ENCODE measurements around the gene NOS1.
"Not testable (repeated sequence)": the region's sequence is repeated elsewhere in the genome, so short reads cannot be mapped to it uniquely, and the experiment has no call there.

Gene NOS1

DNA sequence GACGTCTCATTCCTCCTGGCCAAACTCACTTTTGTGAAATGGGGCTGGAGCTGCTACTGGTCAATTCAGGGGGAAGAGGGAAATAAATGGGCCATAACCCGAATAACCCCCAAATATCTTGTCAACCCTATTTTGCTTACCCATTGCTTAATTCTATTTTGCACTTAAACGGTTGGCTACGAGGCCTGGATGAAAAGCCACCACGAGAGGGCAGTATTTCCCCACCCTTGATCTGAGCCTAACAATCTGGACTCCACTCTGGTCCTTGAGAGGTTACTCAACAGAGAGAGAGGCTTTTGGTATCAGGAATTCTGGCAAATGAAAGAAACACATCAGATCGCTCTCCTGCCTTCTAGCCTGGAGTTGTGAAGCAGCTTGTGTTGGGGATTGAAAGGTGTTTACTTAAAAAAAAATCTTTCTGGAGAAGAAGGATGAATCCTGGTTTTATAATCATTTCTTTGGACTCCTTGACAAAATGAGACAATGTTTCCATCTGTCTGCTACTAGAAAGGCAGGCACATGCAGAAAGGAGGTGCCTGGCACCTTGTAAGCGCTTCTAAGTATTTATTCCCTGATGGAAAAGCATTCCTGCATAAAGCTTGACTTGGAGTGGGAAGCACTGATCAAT lies 148.7 kb downstream of the NOS1 start:
- TF ChIP-seq POLR2A (IDR thresholded peaks at IDR 0.05; ENCODE audit: low read depth, low read length) (no peak), PAX5 (IDR thresholded peaks at IDR 0.05; ENCODE audit: insufficient read depth, low read length, severe bottlenecking) (no peak), TAF1 (IDR thresholded peaks at IDR 0.05; ENCODE audit: low read depth, low read length) (no peak), SPI1 (IDR thresholded peaks at IDR 0.05; ENCODE audit: low read depth, low read length) (no peak), POLR2AphosphoS5 (IDR thresholded peaks at IDR 0.05; ENCODE audit: low read depth, low read length) (no peak), POU2F2 (IDR thresholded peaks at IDR 0.05; ENCODE audit: low read depth, low read length) (no peak)

DNA sequence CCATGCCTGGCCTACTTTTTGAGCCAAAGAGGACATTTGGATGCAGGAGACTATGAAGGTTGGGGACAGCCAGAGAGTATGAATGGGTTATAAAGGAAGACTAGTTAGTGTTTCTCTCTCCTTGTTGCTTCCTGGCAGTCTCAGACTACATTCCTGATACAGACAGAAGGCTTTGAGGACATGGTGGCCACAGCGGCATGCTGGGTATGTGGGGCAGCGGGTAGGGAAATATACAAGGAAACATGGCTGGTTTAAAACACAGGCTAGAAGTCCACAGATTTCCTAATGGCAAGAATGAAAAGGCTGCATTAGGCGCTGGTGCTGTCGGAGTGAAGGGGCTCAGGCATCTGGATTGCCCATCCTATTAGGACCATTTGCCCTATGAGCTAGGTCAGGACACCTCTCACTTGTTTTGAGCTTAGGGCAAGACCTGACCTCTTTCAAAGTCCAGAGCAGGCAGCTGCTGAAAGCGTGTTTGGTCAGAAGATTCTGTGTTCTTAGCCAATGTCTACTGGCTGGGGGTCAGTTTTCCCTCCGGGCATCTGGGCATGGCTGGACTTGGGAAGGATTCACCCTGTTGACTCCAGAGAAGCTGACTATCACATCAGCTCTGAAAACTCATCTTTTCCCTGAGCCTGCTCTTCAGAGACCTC lies 151.0 kb downstream of the NOS1 start:
- DNase-seq (ENCODE audit: insufficient read length, low spot score) (no peak), FAIRE-seq (no peak)
- TF ChIP-seq PAX5 (IDR thresholded peaks at IDR 0.05; ENCODE audit: insufficient read depth, low read length, severe bottlenecking) (no peak), TAF1 (IDR thresholded peaks at IDR 0.05; ENCODE audit: low read depth, low read length) (no peak), POLR2AphosphoS5 (IDR thresholded peaks at IDR 0.05; ENCODE audit: low read depth, low read length) (no peak), POLR2A (IDR thresholded peaks at IDR 0.05; ENCODE audit: low read depth, low read length) (no peak), POU2F2 (IDR thresholded peaks at IDR 0.05; ENCODE audit: low read depth, low read length) (no peak), SPI1 (IDR thresholded peaks at IDR 0.05; ENCODE audit: low read depth, low read length) (no peak)

More for the DNA sequence above, 148.7 kb downstream of the NOS1 start:
- FAIRE-seq (peak; percentile 92), DNase-seq (ENCODE audit: insufficient read length, low spot score) (peak; percentile 66)

DNA sequence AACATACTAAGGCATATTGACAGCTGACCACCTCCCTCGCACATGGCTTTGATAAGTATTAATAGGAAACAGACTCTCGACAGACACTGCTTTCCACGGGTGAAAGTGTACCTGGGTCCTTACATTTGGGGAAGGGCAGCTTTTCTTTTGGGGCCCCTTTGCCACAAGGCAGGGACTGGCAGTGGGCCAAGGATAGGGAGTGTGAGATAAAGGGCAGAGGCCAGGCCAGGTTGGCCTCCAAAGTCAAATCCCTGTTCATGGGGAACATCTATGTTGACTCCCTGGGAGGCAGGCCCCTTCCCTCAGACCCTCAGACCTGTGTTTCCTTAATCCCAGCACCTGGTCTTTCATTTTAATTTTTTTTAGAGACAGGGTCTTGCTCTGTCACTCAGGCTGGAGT lies 151.8 kb downstream of the NOS1 start:
- DNase-seq (ENCODE audit: insufficient read length, low spot score) (no peak), FAIRE-seq (no peak)
- TF ChIP-seq POU2F2 (IDR thresholded peaks at IDR 0.05; ENCODE audit: low read depth, low read length) (no peak), POLR2A (IDR thresholded peaks at IDR 0.05; ENCODE audit: low read depth, low read length) (no peak), TAF1 (IDR thresholded peaks at IDR 0.05; ENCODE audit: low read depth, low read length) (no peak), SPI1 (IDR thresholded peaks at IDR 0.05; ENCODE audit: low read depth, low read length) (no peak), PAX5 (IDR thresholded peaks at IDR 0.05; ENCODE audit: insufficient read depth, low read length, severe bottlenecking) (no peak), POLR2AphosphoS5 (IDR thresholded peaks at IDR 0.05; ENCODE audit: low read depth, low read length) (no peak)

DNA sequence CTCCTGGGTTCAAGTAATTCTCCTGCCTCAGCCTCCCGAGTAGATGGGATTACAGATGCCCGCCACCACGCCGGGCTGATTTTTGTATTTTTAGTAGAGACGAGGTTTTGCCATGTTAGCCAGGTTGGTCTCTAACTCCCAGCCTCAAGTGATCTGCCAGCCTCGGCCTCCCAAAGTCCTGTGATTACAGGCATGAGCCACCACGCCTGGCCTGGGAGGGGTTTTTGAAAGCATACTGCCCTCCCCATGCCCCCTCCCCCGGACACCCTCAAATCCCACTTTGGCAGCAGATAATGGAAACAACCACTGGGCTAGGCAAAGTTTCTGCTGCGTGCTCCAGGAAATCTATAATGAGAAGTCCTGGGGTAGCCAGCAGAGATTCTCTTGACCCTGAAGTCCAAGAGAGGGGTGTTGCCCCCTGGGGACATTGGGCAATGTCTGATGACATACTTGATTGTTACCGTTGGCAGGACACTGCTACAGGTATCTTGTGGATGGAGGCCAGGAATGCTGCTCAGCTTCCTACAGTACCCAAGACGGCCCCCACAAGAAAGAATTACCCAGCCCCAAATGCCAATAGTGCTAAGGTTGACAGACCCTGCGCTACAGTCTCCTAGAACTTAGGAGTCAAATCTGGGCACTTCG lies 152.5 kb downstream of the NOS1 start:
- no peak for FAIRE-seq
- TF ChIP-seq POU2F2 (IDR thresholded peaks at IDR 0.05; ENCODE audit: low read depth, low read length): no peak
- no peak for TF ChIP-seq POLR2AphosphoS5 (IDR thresholded peaks at IDR 0.05; ENCODE audit: low read depth, low read length)
- no peak for TF ChIP-seq PAX5 (IDR thresholded peaks at IDR 0.05; ENCODE audit: insufficient read depth, low read length, severe bottlenecking)
- TF ChIP-seq TAF1 (IDR thresholded peaks at IDR 0.05; ENCODE audit: low read depth, low read length): no peak
- TF ChIP-seq POLR2A (IDR thresholded peaks at IDR 0.05; ENCODE audit: low read depth, low read length): no peak
- no peak for TF ChIP-seq SPI1 (IDR thresholded peaks at IDR 0.05; ENCODE audit: low read depth, low read length)
- no peak for DNase-seq (ENCODE audit: insufficient read length, low spot score)

DNA sequence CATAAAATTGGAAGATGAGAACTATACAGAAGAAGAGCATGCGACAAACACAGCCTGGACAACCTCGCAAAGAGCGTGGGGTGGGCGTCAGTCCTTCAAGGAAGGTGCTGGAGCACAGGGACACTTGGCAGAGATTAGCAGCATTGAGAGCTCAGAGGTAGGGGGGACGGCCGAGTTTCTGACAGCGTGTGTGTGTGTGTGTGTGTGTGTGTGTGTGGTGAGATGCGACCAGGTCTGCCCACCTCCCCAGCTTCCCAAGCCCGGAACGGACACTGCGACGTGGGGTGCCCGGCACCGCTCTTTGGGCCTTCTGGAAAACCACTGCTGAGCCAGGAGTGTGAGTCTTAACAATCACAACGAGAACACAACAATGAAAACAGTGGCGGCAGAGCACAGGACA lies 153.2 kb downstream of the NOS1 start:
- DNase-seq (ENCODE audit: insufficient read length, low spot score) (no peak), FAIRE-seq (no peak)
- TF ChIP-seq TAF1 (IDR thresholded peaks at IDR 0.05; ENCODE audit: low read depth, low read length): no peak
- no peak for TF ChIP-seq POLR2A (IDR thresholded peaks at IDR 0.05; ENCODE audit: low read depth, low read length)
- TF ChIP-seq SPI1 (IDR thresholded peaks at IDR 0.05; ENCODE audit: low read depth, low read length): no peak
- no peak for TF ChIP-seq POU2F2 (IDR thresholded peaks at IDR 0.05; ENCODE audit: low read depth, low read length)
- TF ChIP-seq POLR2AphosphoS5 (IDR thresholded peaks at IDR 0.05; ENCODE audit: low read depth, low read length): no peak
- no peak for TF ChIP-seq PAX5 (IDR thresholded peaks at IDR 0.05; ENCODE audit: insufficient read depth, low read length, severe bottlenecking)

DNA sequence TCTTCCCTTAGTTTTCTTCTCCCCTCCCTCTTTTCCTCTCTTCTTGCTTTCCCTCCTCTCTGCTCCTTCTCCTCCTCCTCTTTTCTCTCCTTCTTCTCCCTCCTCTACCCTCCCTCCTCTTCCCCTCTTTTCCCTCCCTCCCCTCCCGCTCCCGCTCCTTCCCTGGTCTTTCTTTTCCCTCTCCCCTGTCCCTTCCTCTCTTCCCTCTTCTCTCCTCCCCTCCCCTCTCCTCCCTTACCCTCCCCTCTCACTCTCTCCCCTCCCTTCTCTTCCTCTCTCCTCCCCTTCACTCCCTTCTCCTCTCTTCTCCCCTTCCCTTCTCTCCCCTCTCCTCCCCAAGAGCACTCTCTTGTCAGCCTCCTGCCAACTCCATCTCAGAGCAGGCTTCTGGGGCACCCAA lies 153.8 kb downstream of the NOS1 start:
- TF ChIP-seq POLR2A (IDR thresholded peaks at IDR 0.05; ENCODE audit: low read depth, low read length) (no peak), POLR2AphosphoS5 (IDR thresholded peaks at IDR 0.05; ENCODE audit: low read depth, low read length) (no peak), SPI1 (IDR thresholded peaks at IDR 0.05; ENCODE audit: low read depth, low read length) (no peak), TAF1 (IDR thresholded peaks at IDR 0.05; ENCODE audit: low read depth, low read length) (no peak)
- FAIRE-seq (no peak), DNase-seq (ENCODE audit: insufficient read length, low spot score) (no peak)

DNA sequence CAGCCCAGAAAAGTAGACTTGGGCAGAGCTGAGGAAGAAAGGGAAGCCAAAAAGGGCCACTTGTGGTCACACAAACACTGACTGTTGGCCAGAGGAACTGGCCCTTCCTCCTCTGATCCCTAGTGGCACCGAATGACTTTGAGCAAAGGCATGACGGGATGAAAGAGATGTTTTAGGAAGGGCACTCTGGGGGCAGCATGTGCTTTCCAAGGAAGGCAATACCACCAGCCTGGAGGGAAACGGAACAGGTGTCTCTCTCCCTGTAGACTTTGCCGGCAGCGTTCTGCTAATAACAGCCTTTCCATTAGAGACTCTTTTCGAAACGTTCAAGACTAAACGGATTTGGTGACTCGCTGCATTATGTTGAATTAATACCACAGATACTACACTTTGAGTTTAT lies 158.9 kb downstream of the NOS1 start:
- FAIRE-seq (no peak), DNase-seq (ENCODE audit: insufficient read length, low spot score) (no peak)
- TF ChIP-seq SPI1 (IDR thresholded peaks at IDR 0.05; ENCODE audit: low read depth, low read length) (no peak), PAX5 (IDR thresholded peaks at IDR 0.05; ENCODE audit: insufficient read depth, low read length, severe bottlenecking) (no peak), TAF1 (IDR thresholded peaks at IDR 0.05; ENCODE audit: low read depth, low read length) (no peak), POLR2A (IDR thresholded peaks at IDR 0.05; ENCODE audit: low read depth, low read length) (no peak)

DNA sequence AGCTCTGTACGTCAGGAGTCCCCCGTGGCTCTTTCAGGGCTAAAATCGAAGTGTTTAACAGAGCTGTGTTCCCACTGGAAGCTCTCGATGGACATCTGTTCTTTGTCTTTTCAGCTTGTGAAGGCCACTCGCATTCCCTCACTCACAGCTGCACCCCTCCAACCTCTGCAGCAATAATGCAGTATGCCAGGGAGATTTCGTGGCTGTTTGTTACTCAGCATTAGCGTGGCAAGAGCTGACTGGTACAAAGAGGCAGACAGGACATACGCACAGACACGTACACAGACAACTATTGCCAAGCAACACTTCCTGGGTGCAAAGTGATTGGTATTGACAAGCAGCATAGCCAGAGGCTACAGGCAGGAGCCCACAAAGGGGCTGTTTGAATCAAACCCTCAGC lies 159.4 kb downstream of the NOS1 start:
- DNase-seq (ENCODE audit: insufficient read length, low spot score): no peak
- TF ChIP-seq PAX5 (IDR thresholded peaks at IDR 0.05; ENCODE audit: insufficient read depth, low read length, severe bottlenecking) (no peak), POLR2A (IDR thresholded peaks at IDR 0.05; ENCODE audit: low read depth, low read length) (no peak), POLR2AphosphoS5 (IDR thresholded peaks at IDR 0.05; ENCODE audit: low read depth, low read length) (no peak), POU2F2 (IDR thresholded peaks at IDR 0.05; ENCODE audit: low read depth, low read length) (no peak), SPI1 (IDR thresholded peaks at IDR 0.05; ENCODE audit: low read depth, low read length) (no peak), TAF1 (IDR thresholded peaks at IDR 0.05; ENCODE audit: low read depth, low read length) (no peak)
- FAIRE-seq: no peak

DNA sequence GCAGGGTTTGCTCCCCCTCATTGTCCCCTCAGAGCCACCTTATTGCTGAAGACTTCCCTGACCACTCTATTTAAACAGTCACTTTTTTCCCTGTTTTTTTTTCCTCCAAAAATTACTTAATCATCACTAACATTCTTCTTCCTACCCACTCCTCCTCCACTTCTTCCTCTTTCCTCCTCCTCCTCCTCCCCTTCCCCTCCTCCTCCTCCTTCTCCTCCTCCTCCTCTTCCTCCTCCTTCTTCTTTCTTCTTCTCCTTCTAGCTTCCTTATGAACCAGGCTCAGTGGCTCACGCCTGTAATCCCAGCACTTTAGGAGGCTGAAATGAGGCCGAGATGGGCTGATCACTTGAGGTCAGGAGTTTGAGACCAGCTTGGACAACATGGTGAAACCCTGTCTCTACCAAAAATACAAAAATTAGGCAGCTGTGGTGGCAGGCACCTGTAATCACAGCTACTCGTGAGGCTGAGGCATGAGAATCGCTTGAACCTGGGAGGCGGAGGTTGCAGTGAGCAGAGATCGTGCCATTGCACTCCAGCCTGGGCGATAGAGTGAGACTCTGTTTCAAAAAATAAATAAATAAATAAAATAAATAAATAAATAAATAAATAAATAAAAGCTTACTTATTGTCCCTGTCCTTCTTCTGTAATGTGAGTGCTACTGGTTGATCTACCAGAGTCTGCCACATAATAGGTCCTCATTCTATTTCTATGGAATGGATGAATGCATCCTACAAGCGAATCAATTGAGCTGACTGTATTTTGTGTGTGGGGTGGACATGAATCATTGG lies 161.3 kb downstream of the NOS1 start:
- not testable (repeated sequence) for FAIRE-seq; DNase-seq (ENCODE audit: insufficient read length, low spot score)

DNA sequence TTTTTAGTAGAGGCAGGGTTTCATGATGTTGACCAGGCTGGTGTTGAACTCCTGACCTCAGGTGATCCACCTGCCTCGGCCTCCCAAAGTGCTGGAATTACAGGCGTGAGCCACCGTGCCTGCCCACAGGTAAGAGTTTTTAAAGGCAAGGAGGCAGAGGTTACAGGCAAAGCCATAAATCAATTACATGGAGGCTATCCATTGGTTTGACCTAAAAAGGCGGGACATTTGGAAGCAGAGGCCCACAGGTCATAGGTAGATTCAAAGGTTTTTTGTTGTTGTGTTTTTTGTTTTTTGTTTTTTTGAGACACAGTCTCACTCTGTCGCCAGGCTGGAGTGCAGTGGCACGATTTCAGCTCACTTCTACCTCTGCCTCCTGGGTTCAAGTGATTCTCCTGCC lies 165.1 kb downstream of the NOS1 start:
- not testable (repeated sequence) for FAIRE-seq; DNase-seq (ENCODE audit: insufficient read length, low spot score)

DNA sequence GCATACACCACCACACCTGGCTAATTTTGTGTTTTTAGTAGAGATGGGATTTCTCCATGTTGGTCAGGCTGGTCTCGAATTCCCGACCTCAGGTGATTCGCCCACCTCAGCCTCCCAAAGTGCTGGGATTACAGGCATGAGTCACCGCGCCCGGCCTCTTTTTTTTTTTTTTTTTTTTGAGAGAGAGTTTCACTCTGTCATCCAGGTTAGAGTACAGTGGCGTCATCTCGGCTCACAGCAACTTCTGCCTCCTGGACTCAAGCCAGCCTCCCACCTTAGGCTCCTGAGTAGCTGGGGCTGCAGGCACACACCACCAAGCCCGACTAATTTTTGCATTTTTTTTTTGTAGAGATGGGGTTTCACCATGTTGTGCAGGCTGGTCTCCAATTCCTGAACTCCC lies 166.4 kb downstream of the NOS1 start:
- DNase-seq (ENCODE audit: insufficient read length, low spot score); FAIRE-seq: not testable (repeated sequence)
